IMR-90 (cell line): ENCODE data around the gene SAMD11.

Experiments
- BHLHE40 ChIP-seq: fragments of 150-350 bp; IDR thresholded peaks from 2 replicates; pipeline ENCODE4 v1.6.1; 2016; ENCODE audit warnings: mild to moderate bottlenecking, low read depth, low read length
- CEBPB ChIP-seq: IDR thresholded peaks from 2 replicates; pipeline ENCODE4 v1.6.1; 2012; ENCODE audit warnings: low read depth, low read length, improper control_type of control experiment
- CHD1 ChIP-seq: IDR thresholded peaks from 2 replicates; pipeline ENCODE4 v1.6.1; 2012; ENCODE audit warnings: low read depth, low read length, improper control_type of control experiment
- CTCF ChIP-seq: conservative IDR thresholded peaks from 2 replicates; pipeline ENCODE4 v1.5.1; 2012; ENCODE audit warnings: mild to moderate bottlenecking, low read depth, low read length, improper control_type of control experiment
- FOS ChIP-seq: fragments of 150-350 bp; IDR thresholded peaks from 2 replicates; pipeline ENCODE4 v1.6.1; 2016; ENCODE audit warnings: low read depth, low read length
- MAFK ChIP-seq: IDR thresholded peaks from 2 replicates; pipeline ENCODE4 v1.6.1; 2012; ENCODE audit warnings: low read depth, low read length, improper control_type of control experiment
- MXI1 ChIP-seq: IDR thresholded peaks from 2 replicates; pipeline ENCODE4 v1.6.1; 2012; ENCODE audit warnings: low read depth, mild to moderate bottlenecking, low read length, moderate library complexity, borderline replicate concordance
- POLR2A ChIP-seq: IDR thresholded peaks from 2 replicates; pipeline ENCODE4 v1.6.1; 2012; ENCODE audit warnings: mild to moderate bottlenecking, low read depth, low read length
- RAD21 ChIP-seq: IDR thresholded peaks from 2 replicates; pipeline ENCODE4 v1.6.1; 2012; ENCODE audit warnings: low read length, improper control_type of control experiment
- RFX5 ChIP-seq: IDR thresholded peaks from 2 replicates; pipeline ENCODE4 v1.8.0; 2012; ENCODE audit warnings: low read depth, mild to moderate bottlenecking, low read length, moderate library complexity
- SMC3 ChIP-seq: fragments of 150-350 bp; IDR thresholded peaks from 2 replicates; pipeline ENCODE4 v1.6.1; 2016; ENCODE audit warnings: low read depth, mild to moderate bottlenecking, antibody characterized with exemption, low read length, moderate library complexity

GRCh38 chr1:963301-963651 is 39.6 kb downstream of the SAMD11 start:
- no peak for TF ChIP-seq FOS
- TF ChIP-seq CTCF: no peak
- TF ChIP-seq MXI1: no peak
- no peak for TF ChIP-seq CEBPB
- no peak for TF ChIP-seq POLR2A
- no peak for TF ChIP-seq BHLHE40
- TF ChIP-seq RFX5: no peak
- TF ChIP-seq CHD1: no peak
- TF ChIP-seq RAD21: no peak
- TF ChIP-seq MAFK: no peak
- no peak for TF ChIP-seq SMC3
